ENCODE measurements around the gene OR6C75.
"Not testable (repeated sequence)": the region's sequence is repeated elsewhere in the genome, so short reads cannot be mapped to it uniquely, and the experiment has no call there.

The OR6C75 gene

GRCh38 chr12:55362675-55363074, at the start of gene OR6C75:
Gene OR6C75 (plus strand): TSS chr12:55362975. CDS start chr12:55365111, 2,136 bp downstream.
- Mint-ChIP-seq H3K4me1 (ENCODE audit: low read depth) (no peaks in the 10 kb centered on the region), H3K27me3 (peaks cover 23% of the 10 kb centered on the region), H3K4me3 (no peak within 1 kb of the TSS), H3K36me3 (ENCODE audit: low read depth) (no peaks in the 10 kb centered on the region), H3K27ac (no peak within 1 kb of the TSS), H3K9me3 (no peaks in the 10 kb centered on the region)

- peaks cover 1% of the 10 kb centered on the region for H3K9me3 Mint-ChIP-seq
- no peaks in the 10 kb centered on the region for H3K36me3 Mint-ChIP-seq (ENCODE audit: low read depth)
- no peak within 1 kb of the TSS for H3K27ac Mint-ChIP-seq
- no peak within 1 kb of the TSS for H3K4me3 Mint-ChIP-seq
- peaks cover 29% of the 10 kb centered on the region for H3K27me3 Mint-ChIP-seq
- H3K4me1 Mint-ChIP-seq (ENCODE audit: low read depth): no peaks in the 10 kb centered on the region
Measured at GRCh38 chr12:55314043-55314442, 48.7 kb upstream of the OR6C75 start, which contains the start of gene OR6C1. Gene OR6C1 (plus strand): TSS chr12:55314343. CDS start chr12:55320600, 6,257 bp downstream.

GRCh38 chr12:55320201-55320600, 42.6 kb upstream of the OR6C75 start:
- Mint-ChIP-seq H3K4me3 (no peak overlapping the region), H3K27me3 (peaks cover 21% of the 10 kb centered on the region), H3K36me3 (ENCODE audit: low read depth) (no peaks in the 10 kb centered on the region), H3K4me1 (ENCODE audit: low read depth) (no peaks in the 10 kb centered on the region), H3K9me3 (peaks cover 3% of the 10 kb centered on the region), H3K27ac (no peak overlapping the region)

- H3K36me3 Mint-ChIP-seq (ENCODE audit: low read depth); H3K27ac Mint-ChIP-seq; H3K4me1 Mint-ChIP-seq (ENCODE audit: low read depth); H3K9me3 Mint-ChIP-seq; H3K4me3 Mint-ChIP-seq: not testable (repeated sequence)
- peaks cover 17% of the 10 kb centered on the region for H3K27me3 Mint-ChIP-seq
Measured at GRCh38 chr12:55325801-55326200, 37.0 kb upstream of the OR6C75 start.

- Mint-ChIP-seq H3K27me3 (peaks cover 7% of the 10 kb centered on the region), H3K4me3 (no peak within 1 kb of the TSS), H3K27ac (no peak within 1 kb of the TSS), H3K4me1 (ENCODE audit: low read depth) (no peaks in the 10 kb centered on the region), H3K36me3 (ENCODE audit: low read depth) (no peaks in the 10 kb centered on the region), H3K9me3 (no peaks in the 10 kb centered on the region)
Measured at GRCh38 chr12:55330446-55330845, 32.3 kb upstream of the OR6C75 start, which contains the start of gene OR6C3. Gene OR6C3 (plus strand): TSS chr12:55330746. CDS start chr12:55331701, 955 bp downstream.

- no peaks in the 10 kb centered on the region for H3K36me3 Mint-ChIP-seq (ENCODE audit: low read depth)
- H3K27ac Mint-ChIP-seq: no peak overlapping the region
- no peaks in the 10 kb centered on the region for H3K9me3 Mint-ChIP-seq
- no peak overlapping the region for H3K4me3 Mint-ChIP-seq
- H3K27me3 Mint-ChIP-seq: peaks cover 4% of the 10 kb centered on the region
- no peaks in the 10 kb centered on the region for H3K4me1 Mint-ChIP-seq (ENCODE audit: low read depth)
Measured at GRCh38 chr12:55336002-55336401, 26.8 kb upstream of the OR6C75 start.

- not testable (repeated sequence) for H3K27ac Mint-ChIP-seq; H3K4me3 Mint-ChIP-seq; H3K36me3 Mint-ChIP-seq (ENCODE audit: low read depth); H3K9me3 Mint-ChIP-seq; H3K4me1 Mint-ChIP-seq (ENCODE audit: low read depth)
- peaks cover 33% of the 10 kb centered on the region for H3K27me3 Mint-ChIP-seq
Measured at GRCh38 chr12:55355338-55355737, 7.4 kb upstream of the OR6C75 start.

GRCh38 chr12:55365086-55365485, 2.3 kb downstream of the OR6C75 start:
- Mint-ChIP-seq H3K4me1 (ENCODE audit: low read depth) (no peaks in the 10 kb centered on the region), H3K36me3 (ENCODE audit: low read depth) (no peaks in the 10 kb centered on the region), H3K27me3 (peaks cover 22% of the 10 kb centered on the region), H3K27ac (no peak overlapping the region), H3K4me3 (no peak overlapping the region), H3K9me3 (no peaks in the 10 kb centered on the region)

- H3K27ac Mint-ChIP-seq: no peak overlapping the region
- H3K27me3 Mint-ChIP-seq: peaks cover 16% of the 10 kb centered on the region
- H3K4me1 Mint-ChIP-seq (ENCODE audit: low read depth): no peaks in the 10 kb centered on the region
- no peaks in the 10 kb centered on the region for H3K36me3 Mint-ChIP-seq (ENCODE audit: low read depth)
- H3K9me3 Mint-ChIP-seq: no peaks in the 10 kb centered on the region
- H3K4me3 Mint-ChIP-seq: no peak overlapping the region
Measured at GRCh38 chr12:55372521-55372920, 9.7 kb downstream of the OR6C75 start.

- H3K4me1 Mint-ChIP-seq (ENCODE audit: low read depth): no peaks in the 10 kb centered on the region
- H3K36me3 Mint-ChIP-seq (ENCODE audit: low read depth): no peaks in the 10 kb centered on the region
- H3K27me3 Mint-ChIP-seq: peaks cover 13% of the 10 kb centered on the region
- H3K27ac Mint-ChIP-seq: no peak overlapping the region
- H3K4me3 Mint-ChIP-seq: no peak overlapping the region
- no peaks in the 10 kb centered on the region for H3K9me3 Mint-ChIP-seq
Measured at GRCh38 chr12:55385891-55386290, 23.1 kb downstream of the OR6C75 start.

GRCh38 chr12:55392032-55392795, 29.4 kb downstream of the OR6C75 start:
- H3K4me1 Mint-ChIP-seq (ENCODE audit: low read depth): no peaks in the 10 kb centered on the region
- no peaks in the 10 kb centered on the region for H3K36me3 Mint-ChIP-seq (ENCODE audit: low read depth)
- no peaks in the 10 kb centered on the region for H3K9me3 Mint-ChIP-seq
- H3K27me3 Mint-ChIP-seq: peaks cover 18% of the 10 kb centered on the region
- no peak overlapping the region for H3K4me3 Mint-ChIP-seq
- H3K27ac Mint-ChIP-seq: no peak overlapping the region

GRCh38 chr12:55396326-55396725, 33.6 kb downstream of the OR6C75 start:
- H3K36me3 Mint-ChIP-seq (ENCODE audit: low read depth): no peaks in the 10 kb centered on the region
- no peaks in the 10 kb centered on the region for H3K9me3 Mint-ChIP-seq
- peaks cover 40% of the 10 kb centered on the region for H3K27me3 Mint-ChIP-seq
- H3K4me1 Mint-ChIP-seq (ENCODE audit: low read depth): no peaks in the 10 kb centered on the region
- no peak overlapping the region for H3K27ac Mint-ChIP-seq
- H3K4me3 Mint-ChIP-seq: no peak overlapping the region

GRCh38 chr12:55400229-55400628, 37.5 kb downstream of the OR6C75 start, which contains the start of gene OR6C65:
Gene OR6C65 (plus strand): TSS chr12:55400529. CDS start chr12:55400529, 0 bp downstream.
- Mint-ChIP-seq H3K36me3 (ENCODE audit: low read depth) (no peaks in the 10 kb centered on the region), H3K4me1 (ENCODE audit: low read depth) (no peaks in the 10 kb centered on the region), H3K27me3 (peaks cover 40% of the 10 kb centered on the region), H3K9me3 (no peaks in the 10 kb centered on the region), H3K4me3 (no peak within 1 kb of the TSS), H3K27ac (no peak within 1 kb of the TSS)

GRCh38 chr12:55407866-55408265, 45.1 kb downstream of the OR6C75 start:
- Mint-ChIP-seq H3K4me3 (no peak overlapping the region), H3K4me1 (ENCODE audit: low read depth) (no peaks in the 10 kb centered on the region), H3K27me3 (peaks cover 23% of the 10 kb centered on the region), H3K27ac (no peak overlapping the region), H3K9me3 (peaks cover 3% of the 10 kb centered on the region), H3K36me3 (ENCODE audit: low read depth) (no peaks in the 10 kb centered on the region)

- peaks cover 17% of the 10 kb centered on the region for H3K27me3 Mint-ChIP-seq
- H3K27ac Mint-ChIP-seq; H3K36me3 Mint-ChIP-seq (ENCODE audit: low read depth); H3K4me3 Mint-ChIP-seq; H3K9me3 Mint-ChIP-seq; H3K4me1 Mint-ChIP-seq (ENCODE audit: low read depth): not testable (repeated sequence)
Measured at GRCh38 chr12:55409133-55409532, 46.4 kb downstream of the OR6C75 start.

- not testable (repeated sequence) for H3K27ac Mint-ChIP-seq; H3K9me3 Mint-ChIP-seq; H3K4me3 Mint-ChIP-seq; H3K36me3 Mint-ChIP-seq (ENCODE audit: low read depth); H3K4me1 Mint-ChIP-seq (ENCODE audit: low read depth)
- peaks cover 36% of the 10 kb centered on the region for H3K27me3 Mint-ChIP-seq
Measured at GRCh38 chr12:55412138-55412537, 49.4 kb downstream of the OR6C75 start.
